ENCODE results near the gene KLHL42.

DNA sequence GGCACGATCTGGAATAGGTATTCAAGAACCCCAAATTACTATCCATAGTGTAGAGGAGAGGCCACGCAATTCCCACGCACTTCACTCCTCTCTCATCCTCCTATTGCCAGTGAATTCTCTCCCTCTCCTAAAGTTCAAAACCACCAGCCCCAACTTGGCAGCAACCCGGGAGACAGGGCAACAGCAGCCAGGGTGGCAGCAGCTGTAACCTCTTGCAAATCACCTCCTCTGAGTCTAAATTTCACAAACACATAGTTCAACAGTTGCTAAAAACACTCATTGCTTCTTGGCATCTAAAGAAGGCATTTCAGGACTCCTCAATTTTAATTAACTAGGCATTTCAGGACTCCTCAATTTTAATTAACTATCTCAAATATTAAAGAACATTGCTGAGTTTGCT, 37.7 kb downstream of the KLHL42 start:
- TF ChIP-seq, protein P1, sequence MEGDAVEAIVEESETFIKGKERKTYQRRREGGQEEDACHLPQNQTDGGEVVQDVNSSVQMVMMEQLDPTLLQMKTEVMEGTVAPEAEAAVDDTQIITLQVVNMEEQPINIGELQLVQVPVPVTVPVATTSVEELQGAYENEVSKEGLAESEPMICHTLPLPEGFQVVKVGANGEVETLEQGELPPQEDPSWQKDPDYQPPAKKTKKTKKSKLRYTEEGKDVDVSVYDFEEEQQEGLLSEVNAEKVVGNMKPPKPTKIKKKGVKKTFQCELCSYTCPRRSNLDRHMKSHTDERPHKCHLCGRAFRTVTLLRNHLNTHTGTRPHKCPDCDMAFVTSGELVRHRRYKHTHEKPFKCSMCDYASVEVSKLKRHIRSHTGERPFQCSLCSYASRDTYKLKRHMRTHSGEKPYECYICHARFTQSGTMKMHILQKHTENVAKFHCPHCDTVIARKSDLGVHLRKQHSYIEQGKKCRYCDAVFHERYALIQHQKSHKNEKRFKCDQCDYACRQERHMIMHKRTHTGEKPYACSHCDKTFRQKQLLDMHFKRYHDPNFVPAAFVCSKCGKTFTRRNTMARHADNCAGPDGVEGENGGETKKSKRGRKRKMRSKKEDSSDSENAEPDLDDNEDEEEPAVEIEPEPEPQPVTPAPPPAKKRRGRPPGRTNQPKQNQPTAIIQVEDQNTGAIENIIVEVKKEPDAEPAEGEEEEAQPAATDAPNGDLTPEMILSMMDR (IDR thresholded peaks at IDR 0.05): no peak
- no peak for TF ChIP-seq POLR2A (IDR thresholded peaks at IDR 0.05)
- TF ChIP-seq EP300 (IDR thresholded peaks at IDR 0.05): no peak
- TF ChIP-seq POLR2AphosphoS5 (IDR thresholded peaks at IDR 0.05): peak; percentile 30 to 34

Measured in upper lobe of left lung (tissue), 4 donors.